COLO668 (cell line): Measurements from ENCODE around the gene PNPO.
A peak's percentile ranks its signal among the peaks of the same experiment; 100 is the strongest.
"Not testable (repeated sequence)": the region's sequence is repeated elsewhere in the genome, so short reads cannot be mapped to it uniquely, and the experiment has no call there.

Experiments
- DNase-seq: peaks from one replicate; lab custom pipeline; 2025; ENCODE audit not compliant: unreplicated experiment; lab: John Stamatoyannopoulos, UW

PNPO gene

DNA sequence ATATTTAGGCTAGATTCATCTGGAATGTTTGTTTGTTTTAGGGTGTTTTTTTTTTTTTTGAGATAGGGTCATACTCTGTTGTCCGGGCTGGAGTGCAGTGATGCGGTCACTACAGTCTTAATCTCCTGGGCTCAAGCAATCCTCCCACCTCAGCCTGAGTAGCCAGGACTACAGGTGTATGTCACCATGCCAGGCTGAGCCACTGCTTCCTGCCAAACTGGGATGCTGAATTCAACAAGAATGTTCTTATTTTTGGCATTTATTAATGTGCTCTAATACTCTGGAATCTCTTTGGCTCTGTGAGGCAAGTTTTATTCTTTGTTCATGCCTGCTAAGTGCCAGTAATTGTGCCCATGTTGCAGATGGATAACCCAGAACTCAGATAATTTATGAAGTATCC lies 23.8 kb upstream of the PNPO start:
- DNase-seq: no peak

DNA sequence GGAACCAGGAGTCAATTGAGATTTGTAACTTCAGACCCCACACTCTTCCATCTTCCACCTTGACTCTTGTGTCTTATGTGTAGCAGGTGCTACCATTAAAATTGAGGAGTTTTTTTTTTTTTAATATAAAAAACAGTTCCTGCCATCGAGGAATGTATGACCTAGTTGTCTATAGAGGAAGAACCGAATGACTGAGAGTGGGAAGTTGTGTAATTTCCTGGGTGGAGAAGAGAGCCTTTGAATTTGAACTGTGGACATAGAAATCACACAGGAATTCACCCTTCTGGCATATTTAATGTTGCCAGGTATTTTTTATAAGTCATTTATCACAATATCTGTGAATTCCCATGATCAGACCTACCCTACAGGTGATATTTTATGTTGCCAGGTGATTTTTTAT lies 23.4 kb upstream of the PNPO start:
- no peak for DNase-seq

DNA sequence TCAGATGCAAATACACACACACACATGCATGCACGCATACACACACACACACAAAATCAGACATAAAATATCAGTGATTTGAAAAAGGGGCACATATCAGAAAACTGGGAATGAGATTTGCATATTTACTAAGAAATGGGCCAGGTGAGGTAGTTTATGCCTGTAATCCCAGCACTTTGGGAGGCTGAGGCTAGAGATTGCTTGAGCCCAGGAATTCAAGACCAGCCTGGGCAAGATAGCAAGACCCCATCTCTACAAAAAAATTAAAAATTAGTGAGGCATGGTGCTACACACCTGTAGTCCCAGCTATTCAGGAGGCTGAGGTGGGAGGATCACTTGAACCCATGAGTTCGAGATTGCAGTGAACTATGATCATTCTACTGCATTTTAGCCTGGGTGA lies 22.4 kb upstream of the PNPO start:
- no peak for DNase-seq

DNA sequence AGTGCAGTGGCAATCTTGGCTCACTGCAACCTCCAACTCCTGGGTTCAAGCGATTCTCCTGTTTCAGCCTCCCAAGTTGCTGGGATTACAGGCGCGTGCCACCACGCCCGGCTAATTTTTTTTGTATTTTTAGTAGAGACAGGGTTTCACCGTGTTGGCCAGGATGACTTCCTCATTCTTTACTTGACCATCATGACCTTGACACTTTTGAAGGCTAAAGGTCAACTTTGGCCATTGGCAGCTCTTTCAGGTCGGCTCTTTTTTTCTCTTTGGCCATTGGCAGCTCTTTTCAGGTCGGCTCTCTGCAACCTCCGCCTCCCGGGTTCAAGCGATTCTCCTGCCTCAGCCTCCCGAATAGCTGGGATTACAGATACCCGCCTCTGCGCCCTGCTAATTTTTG lies 21.5 kb upstream of the PNPO start:
- not testable (repeated sequence) for DNase-seq

DNA sequence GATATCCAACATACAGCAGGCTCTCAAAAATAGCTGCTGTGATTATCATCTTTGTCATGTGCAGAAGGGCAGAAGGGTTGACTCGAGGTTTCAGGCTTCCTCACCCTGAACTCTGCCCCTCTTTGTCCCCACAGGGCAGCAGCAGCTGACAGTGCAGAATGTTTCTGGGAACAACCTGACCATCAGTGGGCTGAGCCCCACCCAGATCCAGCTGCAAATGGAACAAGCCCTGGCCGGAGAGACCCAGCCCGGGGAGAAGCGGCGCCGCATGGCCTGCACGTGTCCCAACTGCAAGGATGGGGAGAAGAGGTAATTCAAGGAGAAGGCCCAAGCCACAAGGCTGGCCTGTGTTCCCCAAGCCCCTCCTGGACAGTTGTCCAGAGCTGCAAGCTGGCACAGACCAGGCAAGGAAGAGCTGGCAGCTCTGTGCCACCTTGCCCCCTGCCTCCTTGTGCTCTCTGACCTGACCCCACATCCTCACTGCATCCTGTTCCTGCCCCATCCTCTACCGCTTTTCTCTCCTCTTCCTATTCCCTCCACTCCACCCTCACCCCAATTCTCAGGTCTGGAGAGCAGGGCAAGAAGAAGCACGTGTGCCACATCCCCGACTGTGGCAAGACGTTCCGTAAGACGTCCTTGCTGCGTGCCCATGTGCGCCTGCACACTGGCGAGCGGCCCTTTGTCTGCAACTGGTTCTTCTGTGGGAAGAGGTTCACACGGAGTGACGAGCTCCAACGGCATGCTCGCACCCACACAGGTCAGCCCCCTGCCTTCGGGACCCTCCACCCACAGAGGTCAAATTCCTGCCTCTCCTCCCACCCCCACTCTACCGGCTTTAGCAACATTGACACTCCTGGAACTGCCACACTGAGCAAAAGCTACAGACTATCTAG lies 16.3 kb upstream of the PNPO start:
- no peak for DNase-seq

DNA sequence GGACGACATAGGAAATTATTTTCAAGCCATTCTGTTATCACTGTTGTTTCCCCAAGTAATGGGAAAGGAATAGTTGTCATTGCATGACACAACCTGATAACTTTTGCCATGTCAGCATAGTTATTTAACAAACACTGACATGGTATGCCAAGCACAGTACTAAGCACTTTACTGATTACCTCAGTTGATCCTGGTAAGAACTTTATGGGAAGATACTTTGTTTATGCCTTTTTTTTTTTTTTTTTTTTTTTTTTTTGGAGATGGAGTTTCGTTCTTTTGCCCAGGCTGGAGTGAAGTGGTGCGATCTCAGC lies 15.7 kb upstream of the PNPO start:
- DNase-seq: no peak

DNA sequence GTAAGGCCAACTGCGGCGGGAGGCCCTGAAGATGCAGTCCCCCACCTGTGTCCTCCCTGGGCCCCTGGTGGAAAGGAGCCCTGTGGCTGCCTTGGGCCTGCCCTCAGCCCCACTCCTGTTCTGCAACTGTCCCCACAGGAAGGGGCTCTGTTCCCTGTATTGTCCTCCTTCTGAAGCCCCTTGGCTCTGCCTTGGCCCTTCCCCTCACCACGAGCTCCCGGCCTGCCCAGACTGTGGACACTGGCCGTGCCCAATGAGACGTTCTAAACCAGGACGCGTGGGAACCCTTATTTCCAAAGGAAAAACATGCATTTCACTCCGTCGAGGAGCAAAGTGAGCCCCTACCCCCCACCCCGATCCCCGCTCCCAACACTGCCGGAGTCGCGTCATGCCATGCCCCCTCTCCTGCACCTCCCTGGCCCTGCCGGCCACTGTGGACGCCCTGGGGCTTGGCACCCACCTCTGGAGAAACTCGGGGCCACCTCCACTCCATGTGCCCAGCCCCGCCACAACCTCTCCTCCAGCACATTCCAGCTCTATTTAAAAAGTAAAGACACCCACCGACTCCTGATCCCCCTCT lies 13.5 kb upstream of the PNPO start:
- no peak for DNase-seq

DNA sequence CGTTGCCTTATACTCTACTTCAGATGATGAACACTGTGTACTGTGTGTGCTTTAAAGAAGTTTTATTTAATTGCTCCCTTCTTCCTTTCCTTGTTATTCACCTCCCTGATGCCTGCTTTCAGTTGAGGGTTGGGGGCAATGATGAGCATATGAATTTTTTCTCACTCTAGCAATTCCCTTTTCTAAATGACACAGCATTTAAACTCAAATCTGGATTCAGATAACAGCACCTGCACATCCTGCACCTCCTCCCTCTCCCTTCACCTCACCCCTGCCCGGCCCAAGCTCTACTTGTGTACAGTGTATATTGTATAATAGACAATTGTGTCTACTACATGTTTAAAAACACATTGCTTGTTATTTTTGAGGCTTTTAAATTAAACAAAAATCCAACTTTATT lies 13.0 kb upstream of the PNPO start:
- DNase-seq: no peak

DNA sequence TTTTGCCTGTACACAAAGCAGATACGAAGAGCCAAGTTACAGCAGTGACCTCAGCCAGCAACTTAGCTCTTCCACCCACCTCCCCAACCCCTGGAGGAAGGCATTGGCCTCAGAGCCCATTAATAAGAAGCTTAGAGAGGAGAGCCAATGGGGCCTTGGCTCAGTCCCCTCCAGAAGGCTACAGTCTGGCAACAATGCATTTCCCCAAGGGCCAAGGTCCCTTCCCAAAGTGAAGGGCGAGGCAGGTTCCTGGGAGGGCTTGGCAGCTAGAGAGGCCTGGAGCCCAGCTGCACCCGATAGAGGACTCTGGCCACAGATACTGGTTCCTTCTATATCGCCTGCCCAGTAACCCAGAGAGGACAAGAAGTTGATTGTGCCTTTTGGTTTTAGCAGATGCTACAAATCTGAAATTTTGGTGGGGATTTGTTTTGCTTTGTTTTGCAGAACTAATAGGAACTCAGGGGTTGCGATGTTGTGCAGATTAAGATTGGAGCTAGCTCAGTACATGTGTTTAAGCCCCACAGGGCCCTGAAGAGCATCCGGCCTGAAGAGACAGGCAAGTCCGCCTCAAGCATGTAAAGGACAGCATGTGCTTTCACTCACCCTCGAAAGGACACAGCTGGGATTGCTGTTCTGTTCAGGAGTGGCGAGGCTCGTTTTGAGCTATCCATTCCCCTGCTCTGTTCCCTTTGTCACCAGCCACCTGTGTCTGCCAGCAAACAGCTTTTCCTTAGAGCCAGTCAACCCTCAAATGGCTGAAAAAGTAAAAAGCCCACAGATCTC lies 12.0 kb upstream of the PNPO start:
- no peak for DNase-seq

DNA sequence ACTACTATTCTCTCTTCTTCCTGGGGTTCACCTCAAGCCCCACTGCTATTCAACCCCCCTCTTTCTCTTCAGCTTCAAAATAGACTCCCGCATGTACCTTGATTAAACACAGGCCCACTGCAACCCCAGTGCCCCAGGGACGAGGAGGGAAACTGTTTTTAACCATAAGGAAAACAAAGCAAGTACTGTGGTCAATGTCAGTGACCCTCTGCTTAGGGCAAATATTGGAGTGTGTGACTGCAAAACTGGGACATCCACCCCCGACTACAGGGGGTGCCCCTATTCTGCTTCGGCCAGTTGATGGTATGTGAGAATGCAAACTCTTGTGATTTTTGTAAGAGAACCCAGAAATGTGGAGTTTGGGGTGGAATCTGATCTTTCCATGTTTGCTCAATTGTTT lies 9.5 kb upstream of the PNPO start:
- DNase-seq: no peak

DNA sequence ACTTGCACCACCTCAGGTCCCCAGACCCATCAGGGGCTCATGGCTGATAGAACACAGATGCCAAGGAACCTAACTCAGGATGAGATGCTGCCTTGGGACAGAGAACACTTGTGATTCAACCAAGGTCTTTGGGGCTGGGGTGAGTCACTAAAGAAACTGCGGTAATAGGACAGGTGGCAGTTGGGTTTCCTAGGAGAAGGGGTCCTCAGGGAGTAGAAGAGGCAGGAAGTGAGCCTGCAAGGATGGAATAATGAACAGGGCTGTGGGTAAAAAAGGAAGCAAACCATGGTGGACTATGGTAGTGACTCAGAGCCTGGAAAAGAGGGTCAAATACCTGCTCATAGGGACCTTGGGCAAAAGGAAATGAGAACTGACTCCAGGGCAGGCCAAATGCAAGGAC lies 6.5 kb upstream of the PNPO start:
- DNase-seq: no peak

DNA sequence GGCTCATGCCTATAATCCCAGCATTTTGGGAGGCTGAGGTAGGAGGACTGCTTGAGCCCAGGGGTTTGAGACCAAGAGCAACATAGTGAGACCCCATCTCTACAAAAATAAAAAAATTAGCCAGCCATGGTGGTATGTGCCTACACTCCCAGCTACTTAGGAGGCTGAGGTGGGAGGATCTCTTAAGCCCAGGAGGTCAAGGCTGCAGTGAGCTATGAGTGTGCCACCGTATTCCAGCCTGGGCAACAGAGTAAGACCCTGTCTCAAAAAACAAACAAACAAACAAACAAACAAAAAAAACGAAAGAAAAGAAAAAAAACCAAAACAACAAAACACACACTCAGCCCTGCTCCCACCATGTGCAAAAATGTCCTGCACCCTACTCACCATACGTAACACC lies 5.9 kb upstream of the PNPO start:
- not testable (repeated sequence) for DNase-seq

DNA sequence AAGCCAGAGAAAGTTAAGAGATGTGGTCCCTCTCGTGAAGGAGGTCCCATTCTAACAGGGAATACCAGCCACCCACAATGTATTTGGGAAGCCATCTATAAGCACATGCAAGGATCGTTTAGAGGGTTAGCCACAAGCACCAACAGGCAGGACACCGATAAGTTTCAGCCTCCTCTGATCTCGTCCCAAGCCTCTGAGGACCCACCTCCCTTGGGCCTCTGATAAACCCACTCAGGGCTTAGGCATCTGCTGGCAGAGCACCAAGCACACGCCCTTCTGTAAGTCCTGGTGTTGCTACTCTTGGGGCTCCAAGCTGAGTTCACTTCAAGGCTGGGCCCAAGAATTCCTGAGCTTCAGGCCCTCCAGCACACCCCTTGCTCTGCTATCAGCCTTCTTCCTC lies 5.4 kb upstream of the PNPO start:
- no peak for DNase-seq

DNA sequence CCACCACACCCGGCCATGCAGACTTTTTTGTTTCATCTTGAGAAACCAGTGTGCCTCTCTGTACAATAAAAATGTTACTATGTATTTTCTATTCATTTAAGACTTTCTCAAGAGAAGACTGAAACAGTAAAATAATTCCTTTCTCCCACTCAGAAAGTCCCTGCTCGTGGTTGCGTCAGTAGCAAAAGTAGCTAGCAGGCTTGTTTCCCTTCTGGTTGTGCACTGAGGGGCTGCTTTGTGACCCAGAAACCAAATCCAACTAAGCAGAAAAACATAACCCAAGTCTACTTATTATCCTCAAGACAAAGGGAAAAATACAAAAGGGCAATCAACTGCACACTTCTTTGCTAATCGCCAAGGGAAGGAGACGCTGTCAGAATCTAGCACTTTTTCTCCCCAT lies 3.4 kb upstream of the PNPO start:
- no peak for DNase-seq

DNA sequence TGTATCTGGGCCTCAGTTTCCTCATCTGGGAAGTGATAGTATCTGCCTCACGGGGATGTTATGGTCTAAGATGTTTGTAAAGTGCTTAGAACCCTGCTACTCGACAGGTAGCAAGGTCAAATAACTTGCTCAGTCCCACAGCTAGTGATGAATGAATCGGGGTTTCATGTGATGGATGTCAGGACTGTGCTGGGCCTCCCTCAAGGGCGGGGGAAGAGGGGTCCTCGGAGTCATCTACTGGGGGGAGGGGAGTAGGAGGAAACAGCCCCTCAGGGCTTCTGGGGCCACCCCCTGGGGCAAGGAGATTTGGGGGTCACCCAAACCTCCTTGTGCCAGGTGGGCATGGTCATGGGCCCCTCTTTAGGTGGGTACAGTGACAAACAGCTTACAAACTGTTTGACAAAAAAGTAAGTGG lies 732 bp downstream of the PNPO start:
- no peak for DNase-seq

DNA sequence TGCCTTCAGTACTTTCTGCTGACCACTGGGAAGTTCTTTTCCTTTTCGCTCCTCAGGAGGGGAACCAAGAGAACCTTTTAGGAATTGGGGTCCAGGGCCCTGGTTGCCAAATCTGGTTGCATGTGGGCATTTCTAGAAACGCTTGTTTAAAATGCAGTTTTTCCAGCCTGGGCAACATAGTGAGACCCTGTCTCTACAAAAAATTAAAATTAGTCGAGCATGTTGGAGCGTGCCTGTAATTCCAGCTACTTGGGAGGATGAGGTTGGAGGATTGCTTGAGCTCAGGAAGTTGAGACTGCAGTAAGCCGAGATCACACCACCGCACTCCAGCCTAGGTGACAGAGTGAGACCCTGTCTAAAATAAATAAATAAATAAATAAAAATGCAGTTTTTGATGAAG lies 1.2 kb downstream of the PNPO start:
- no peak for DNase-seq

DNA sequence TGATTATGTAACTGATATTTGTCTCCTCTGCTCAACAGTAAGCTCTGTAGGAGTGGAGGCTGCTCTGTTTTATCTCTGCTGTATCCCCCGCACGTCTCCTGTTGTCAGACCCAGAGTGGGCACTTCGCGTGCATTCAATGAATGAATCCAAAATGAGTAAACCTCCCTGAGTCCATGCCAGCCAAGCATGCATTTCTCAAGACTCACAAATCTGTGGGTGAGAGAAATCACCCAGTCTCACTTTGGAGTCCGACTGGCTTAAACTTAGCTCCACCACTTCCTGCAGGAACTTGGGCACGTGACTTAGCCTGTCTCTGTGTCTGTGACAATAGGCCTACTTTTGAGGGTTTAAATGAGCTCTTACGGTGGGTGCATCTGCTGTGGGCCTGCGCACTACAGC lies 3.7 kb downstream of the PNPO start:
- no peak for DNase-seq

DNA sequence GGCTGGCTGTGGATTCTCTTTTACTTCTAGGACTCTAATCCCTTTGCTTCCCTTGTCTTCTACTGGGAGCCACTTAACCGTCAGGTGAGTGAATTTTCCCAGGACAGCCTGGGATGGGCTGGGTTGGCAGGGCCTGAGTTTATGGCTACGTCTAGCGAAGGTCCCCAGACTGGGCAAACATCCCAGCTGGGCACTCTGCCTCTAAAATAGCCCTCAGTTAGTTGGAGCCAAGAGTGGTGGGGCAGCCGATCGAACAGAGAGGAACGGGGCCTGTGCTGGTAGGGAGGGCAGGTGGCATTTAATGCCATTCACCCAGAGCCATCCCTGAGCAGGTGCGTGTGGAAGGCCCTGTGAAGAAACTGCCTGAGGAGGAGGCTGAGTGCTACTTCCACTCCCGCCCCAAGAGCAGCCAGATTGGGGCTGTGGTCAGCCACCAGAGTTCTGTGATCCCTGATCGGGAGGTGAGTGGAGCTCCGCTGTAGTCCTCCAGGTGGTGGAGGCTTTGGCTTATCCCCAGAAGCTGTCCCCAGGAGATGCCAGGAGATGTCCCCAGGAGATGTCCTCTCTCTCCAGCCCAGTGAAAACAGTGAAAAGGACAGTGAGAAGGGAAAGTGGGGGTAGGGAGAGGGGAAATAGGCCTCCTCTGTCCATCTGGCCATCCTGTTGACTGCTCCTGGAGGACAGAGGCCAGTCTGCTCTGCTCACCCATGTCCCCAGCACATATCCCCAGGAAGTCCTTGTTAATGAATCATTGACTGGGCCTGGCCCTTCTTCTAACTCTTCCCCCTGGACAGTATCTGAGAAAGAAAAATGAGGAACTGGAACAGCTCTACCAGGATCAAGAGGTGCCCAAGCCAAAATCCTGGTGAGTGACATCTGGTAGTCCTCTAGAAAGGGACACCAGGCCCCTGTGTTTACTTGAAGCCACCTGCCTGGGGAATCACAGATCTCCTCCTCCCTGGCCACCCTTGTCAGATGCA lies 4.4 kb downstream of the PNPO start:
- no peak for DNase-seq

DNA sequence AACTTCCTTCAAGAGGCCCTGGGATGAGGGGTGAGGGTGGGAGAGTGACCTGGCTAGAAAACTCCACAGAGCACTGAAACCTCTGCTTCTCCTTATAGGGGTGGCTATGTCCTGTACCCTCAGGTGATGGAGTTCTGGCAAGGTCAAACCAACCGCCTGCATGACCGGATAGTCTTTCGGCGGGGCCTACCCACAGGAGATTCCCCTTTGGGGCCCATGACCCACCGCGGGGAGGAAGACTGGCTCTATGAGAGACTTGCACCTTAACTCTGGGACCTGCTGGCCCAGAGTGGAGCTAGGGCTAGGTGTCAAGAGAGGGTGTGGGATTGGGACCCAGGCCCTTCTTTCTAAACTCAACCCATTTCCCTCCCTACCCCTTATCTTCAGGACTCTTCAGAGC lies 5.1 kb downstream of the PNPO start:
- no peak for DNase-seq

DNA sequence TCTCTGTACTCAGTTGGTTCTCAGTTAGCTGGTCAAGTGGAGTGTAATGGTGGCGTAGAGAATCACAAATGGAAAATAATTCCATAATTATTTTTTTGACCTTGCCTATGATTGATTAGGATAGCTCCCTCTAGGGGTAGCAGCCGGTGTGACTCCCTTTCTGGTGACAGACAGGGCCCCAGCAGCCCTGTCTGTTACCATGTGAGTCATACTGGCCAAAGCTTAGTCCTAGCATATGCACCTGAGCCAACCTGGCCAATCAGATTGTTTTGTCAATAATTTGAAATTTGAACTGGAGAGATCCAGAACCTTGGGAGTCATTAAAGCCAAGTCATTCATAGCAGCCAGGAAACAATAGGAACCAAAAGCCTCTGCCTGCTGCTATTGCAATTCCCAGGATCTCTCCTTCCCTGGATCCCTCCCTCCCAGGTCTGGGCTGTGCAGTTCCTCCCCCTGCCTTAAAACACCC lies 5.6 kb downstream of the PNPO start:
- DNase-seq: peak; percentile 80

DNA sequence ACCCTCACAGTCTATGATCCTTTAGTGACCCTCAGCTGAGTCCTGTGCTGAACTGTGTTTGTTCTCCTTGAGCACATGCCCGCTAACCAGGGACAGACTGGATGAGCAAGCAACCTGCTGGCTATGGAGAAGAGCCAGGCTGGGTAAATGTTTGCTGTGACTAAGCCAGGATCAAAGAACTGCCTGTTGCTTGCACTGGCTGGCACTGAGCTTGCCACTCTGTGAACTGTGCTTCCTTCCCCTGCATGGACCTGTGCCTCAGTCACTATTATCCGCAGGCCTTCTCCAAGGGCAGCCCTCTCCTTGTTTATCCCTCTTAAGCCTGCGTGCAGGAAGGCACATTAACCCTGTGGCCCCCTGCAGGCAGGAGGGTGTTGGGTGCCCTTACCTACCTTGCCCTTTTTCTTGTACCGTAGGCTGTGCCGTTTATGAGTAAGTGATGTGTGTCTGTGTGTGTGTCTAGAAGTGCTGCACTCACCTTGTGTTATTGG lies 7.4 kb downstream of the PNPO start:
- peak; percentile 10 for DNase-seq
